Glutamatergic neuron (in vitro differentiated cells): ENCODE data around the gene FAM107B. TPM values are rescaled to one million over a fixed set of nuclear protein-coding genes. Genes with fewer than 3 reads are reported as not detected.

Experiments
- DNase-seq: peaks from one replicate; pipeline ENCODE4 v3.0.0; 2022
- H3K27ac Mint-ChIP-seq: one replicate; pipeline ENCODE4 v1.8.0; 2020; ENCODE audit warnings: mild to moderate bottlenecking, mixed read lengths, inconsistent platforms; ENCODE audit not compliant: unreplicated experiment
- H3K27me3 Mint-ChIP-seq: one replicate; pipeline ENCODE4 v1.8.0; 2020; ENCODE audit warnings: mild to moderate bottlenecking, moderate library complexity, mixed read lengths, inconsistent platforms; ENCODE audit not compliant: unreplicated experiment
- H3K36me3 Mint-ChIP-seq: one replicate; pipeline ENCODE4 v1.8.0; 2020; ENCODE audit warnings: mild to moderate bottlenecking, mixed read lengths, inconsistent platforms; ENCODE audit not compliant: unreplicated experiment
- H3K4me1 Mint-ChIP-seq: one replicate; pipeline ENCODE4 v1.8.0; 2020; ENCODE audit warnings: mild to moderate bottlenecking, low read depth, mixed read lengths, inconsistent platforms; ENCODE audit not compliant: unreplicated experiment
- H3K4me3 Mint-ChIP-seq: one replicate; pipeline ENCODE4 v1.8.0; 2020; ENCODE audit warnings: mild to moderate bottlenecking, mixed read lengths, inconsistent platforms; ENCODE audit not compliant: unreplicated experiment
- H3K9me3 Mint-ChIP-seq: one replicate; pipeline ENCODE4 v1.8.0; 2020; ENCODE audit warnings: mild to moderate bottlenecking, moderate library complexity, mixed read lengths, inconsistent platforms; ENCODE audit not compliant: unreplicated experiment
- total RNA-seq: library from RNA; stranded (reverse); fragmentation: NEBNext Ultra II Directional; extraction: Animal tissue kit (Norgen Biotek cat#: 25700); gene quantifications from one replicate; pipeline ENCODE4 v1.2.1, GENCODE V29; 2021; ENCODE audit not compliant: unreplicated experiment
- TF ChIP-seq, protein P1 (sequence below): fragments of 200-600 bp; sonication (generic); IDR thresholded peaks from one replicate; pipeline ENCODE4 v1.5.0; 2021; ENCODE audit not compliant: partially characterized antibody, unreplicated experiment

The FAM107B gene
- total RNA-seq, 1 donor from 2014 or later: 88.6 TPM

DNA sequence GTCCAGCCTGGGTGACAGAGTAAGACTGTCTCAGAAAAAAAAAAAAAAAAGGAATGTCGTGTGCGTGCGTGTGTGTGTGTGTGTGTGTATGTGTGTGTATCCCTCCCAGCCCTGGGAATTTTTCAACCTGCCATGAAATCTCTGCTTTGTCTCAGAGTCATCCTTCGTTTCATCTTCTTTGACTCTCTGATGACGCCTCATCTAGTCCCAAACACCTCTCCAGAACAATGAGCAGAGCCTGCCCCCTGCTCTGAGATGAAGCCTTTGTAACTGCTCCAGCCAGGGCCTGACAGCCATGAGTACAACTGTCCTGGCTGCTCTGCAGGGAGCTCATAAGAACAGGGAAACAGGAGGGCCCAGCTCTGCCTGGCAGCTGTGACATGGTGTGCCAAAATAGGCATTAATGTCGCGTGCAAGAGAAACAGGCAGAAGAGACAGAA lies 149.5 kb downstream of the FAM107B start:
- peaks cover 5% of the 10 kb centered on the region for H3K27me3 Mint-ChIP-seq
- H3K4me1 Mint-ChIP-seq: peaks cover 25% of the 10 kb centered on the region
- no peak overlapping the region for H3K4me3 Mint-ChIP-seq
- H3K36me3 Mint-ChIP-seq: peaks cover 7% of the 10 kb centered on the region
- peak; percentile 47 for DNase-seq
- peaks cover 7% of the 10 kb centered on the region for H3K9me3 Mint-ChIP-seq
- TF ChIP-seq, protein P1, sequence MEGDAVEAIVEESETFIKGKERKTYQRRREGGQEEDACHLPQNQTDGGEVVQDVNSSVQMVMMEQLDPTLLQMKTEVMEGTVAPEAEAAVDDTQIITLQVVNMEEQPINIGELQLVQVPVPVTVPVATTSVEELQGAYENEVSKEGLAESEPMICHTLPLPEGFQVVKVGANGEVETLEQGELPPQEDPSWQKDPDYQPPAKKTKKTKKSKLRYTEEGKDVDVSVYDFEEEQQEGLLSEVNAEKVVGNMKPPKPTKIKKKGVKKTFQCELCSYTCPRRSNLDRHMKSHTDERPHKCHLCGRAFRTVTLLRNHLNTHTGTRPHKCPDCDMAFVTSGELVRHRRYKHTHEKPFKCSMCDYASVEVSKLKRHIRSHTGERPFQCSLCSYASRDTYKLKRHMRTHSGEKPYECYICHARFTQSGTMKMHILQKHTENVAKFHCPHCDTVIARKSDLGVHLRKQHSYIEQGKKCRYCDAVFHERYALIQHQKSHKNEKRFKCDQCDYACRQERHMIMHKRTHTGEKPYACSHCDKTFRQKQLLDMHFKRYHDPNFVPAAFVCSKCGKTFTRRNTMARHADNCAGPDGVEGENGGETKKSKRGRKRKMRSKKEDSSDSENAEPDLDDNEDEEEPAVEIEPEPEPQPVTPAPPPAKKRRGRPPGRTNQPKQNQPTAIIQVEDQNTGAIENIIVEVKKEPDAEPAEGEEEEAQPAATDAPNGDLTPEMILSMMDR: no peak
- H3K27ac Mint-ChIP-seq: peak overlapping the region; percentile 96

- peaks cover 7% of the 10 kb centered on the region for H3K36me3 Mint-ChIP-seq
- peak overlapping the region; percentile 96 for H3K27ac Mint-ChIP-seq
- H3K9me3 Mint-ChIP-seq: peaks cover 7% of the 10 kb centered on the region
- H3K4me3 Mint-ChIP-seq: no peak overlapping the region
- no peak for DNase-seq
- peaks cover 5% of the 10 kb centered on the region for H3K27me3 Mint-ChIP-seq
- H3K4me1 Mint-ChIP-seq: peaks cover 25% of the 10 kb centered on the region
- TF ChIP-seq, protein P1: no peak
These were observed 150.1 kb downstream of the FAM107B start for GRCh38 chr10:14624600-14624999.

GRCh38 chr10:14623931-14624330 lies 150.8 kb downstream of the FAM107B start:
- no peak overlapping the region for H3K4me3 Mint-ChIP-seq
- peaks cover 7% of the 10 kb centered on the region for H3K36me3 Mint-ChIP-seq
- H3K4me1 Mint-ChIP-seq: peaks cover 25% of the 10 kb centered on the region
- no peak overlapping the region for H3K27ac Mint-ChIP-seq
- peaks cover 5% of the 10 kb centered on the region for H3K27me3 Mint-ChIP-seq
- H3K9me3 Mint-ChIP-seq: peaks cover 7% of the 10 kb centered on the region
- TF ChIP-seq, protein P1: no peak
- no peak for DNase-seq

GRCh38 chr10:14621037-14621436 lies 153.7 kb downstream of the FAM107B start:
- TF ChIP-seq, protein P1: no peak

DNA sequence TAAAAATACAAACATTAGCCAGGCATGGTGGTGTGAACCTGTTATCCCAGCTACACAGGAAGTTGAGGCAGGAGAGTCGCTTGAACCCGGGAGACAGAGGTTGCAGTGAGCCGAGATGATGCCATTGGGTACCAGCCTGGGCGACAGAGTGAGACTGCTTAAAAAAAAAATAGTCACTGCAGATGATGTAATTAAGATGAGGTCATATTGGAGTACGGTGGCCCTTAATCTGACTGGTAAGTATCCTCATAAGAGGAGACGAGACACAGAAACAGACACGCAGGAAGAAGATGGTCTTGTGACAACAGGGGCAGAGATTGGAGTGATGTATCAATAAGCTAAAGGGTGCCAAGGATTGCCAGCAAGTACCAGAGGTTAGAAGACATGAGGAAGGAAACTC lies 156.0 kb downstream of the FAM107B start:
- H3K36me3 Mint-ChIP-seq: peaks cover under 1% of the 10 kb centered on the region
- DNase-seq: no peak
- no peak overlapping the region for H3K27ac Mint-ChIP-seq
- H3K4me3 Mint-ChIP-seq: no peak overlapping the region
- peaks cover 10% of the 10 kb centered on the region for H3K4me1 Mint-ChIP-seq
- peaks cover 2% of the 10 kb centered on the region for H3K27me3 Mint-ChIP-seq
- H3K9me3 Mint-ChIP-seq: no peaks in the 10 kb centered on the region
- TF ChIP-seq, protein P1: no peak

More at GRCh38 chr10:14621037-14621436, 153.7 kb downstream of the FAM107B start:
- DNase-seq: no peak
- Mint-ChIP-seq H3K9me3 (peaks cover 5% of the 10 kb centered on the region), H3K27me3 (peaks cover 4% of the 10 kb centered on the region), H3K4me1 (peaks cover 24% of the 10 kb centered on the region), H3K4me3 (no peak overlapping the region), H3K36me3 (peaks cover 4% of the 10 kb centered on the region), H3K27ac (no peak overlapping the region)
